AG04450 (cell line): ENCODE measurements around the gene MDH1B. TPM values are rescaled to one million over a fixed set of nuclear protein-coding genes. Genes with fewer than 3 reads are reported as not detected.

Experiments used
- polyA plus RNA-seq: library from polyadenylated mRNA; depleted of rRNA; stranded (reverse); fragments of >200 nt; gene quantifications from 2 replicates; pipeline ENCODE4 v1.2.3, GENCODE V29; 2011; rRNA removed
- small RNA-seq: library from RNA; depleted of rRNA; stranded (forward); fragments of <200 nt; gene quantifications from one replicate; pipeline ENCODE3, GENCODE V24; 2012; ENCODE audit warnings: low read depth; ENCODE audit not compliant: insufficient read length

The MDH1B gene
- polyA plus RNA-seq, 1 experiment = 1.3 TPM

Small RNAs within 50 kb of the gene (small RNA-seq; reads per million reads assigned to genes)
- gene MIR3130-2 (not detected), gene RF00019 (not detected)

Other genes with a start within 250 kb of the MDH1B start
- gene FAM237A, start 122.8 kb downstream of the MDH1B start, polyA plus RNA-seq = not detected in 2 replicates
- gene DYTN, start 46.9 kb downstream of the MDH1B start, polyA plus RNA-seq = not detected in 2 replicates
- gene FASTKD2, start 278 bp upstream of the MDH1B start, polyA plus RNA-seq = 26.8 and 37.2 TPM in 2 replicates
- 0.12 TPM in 1 of 2 replicates, not detected in the other for gene CPO, start 174.2 kb upstream of the MDH1B start, polyA plus RNA-seq